Stimulated activated CD4-positive, alpha-beta T cell treated with anti-CD3 and anti-CD28 coated beads, Interleukin-15, amount 100 ng/mL, for 1 hour (primary cell): ENCODE measurements around the gene TMIGD1.
"Not testable (repeated sequence)": the region's sequence is repeated elsewhere in the genome, so short reads cannot be mapped to it uniquely, and the experiment has no call there.

Experiments used
- DNase-seq, 2 donors: peaks; one replicate each; pipeline ENCODE4 v3.0.0-alpha.2; 2020; ENCODE audit warnings: low read depth in 1 of 2, low spot score in 1 of 2

Gene TMIGD1

GRCh38 chr17:30358055-30358760 lies 24.4 kb upstream of the TMIGD1 start:
- DNase-seq, result no peak

GRCh38 chr17:30357476-30357875 lies 23.6 kb upstream of the TMIGD1 start:
- no peak for DNase-seq

- no peak for DNase-seq
These were observed 20.8 kb upstream of the TMIGD1 start for GRCh38 chr17:30354701-30355100.

- no peak for DNase-seq
These were observed 18.5 kb upstream of the TMIGD1 start for GRCh38 chr17:30352240-30352814.

GRCh38 chr17:30351735-30352134 lies 17.9 kb upstream of the TMIGD1 start:
- DNase-seq, result no peak

- not testable (repeated sequence) for DNase-seq
These were observed 17.4 kb upstream of the TMIGD1 start for GRCh38 chr17:30351263-30351662.

- no peak for DNase-seq
These were observed 15.4 kb upstream of the TMIGD1 start for GRCh38 chr17:30349252-30349651.

- DNase-seq, result no peak
These were observed 13.6 kb upstream of the TMIGD1 start for GRCh38 chr17:30347488-30347887.

- DNase-seq, result no peak
These were observed 12.5 kb upstream of the TMIGD1 start for GRCh38 chr17:30346221-30346795.

- DNase-seq, result no peak
These were observed 11.7 kb upstream of the TMIGD1 start for GRCh38 chr17:30345527-30346075.

- no peak for DNase-seq
These were observed 11.2 kb upstream of the TMIGD1 start for GRCh38 chr17:30345089-30345433.

- no peak for DNase-seq
These were observed 10.6 kb upstream of the TMIGD1 start for GRCh38 chr17:30344283-30345088.

- no peak for DNase-seq
These were observed 9.9 kb upstream of the TMIGD1 start for GRCh38 chr17:30343796-30344195.

GRCh38 chr17:30343244-30343643 lies 9.4 kb upstream of the TMIGD1 start:
- not testable (repeated sequence) for DNase-seq

- DNase-seq, result no peak
These were observed 7.9 kb upstream of the TMIGD1 start for GRCh38 chr17:30341703-30342249.

GRCh38 chr17:30340801-30341356 lies 7.0 kb upstream of the TMIGD1 start:
- no peak for DNase-seq

GRCh38 chr17:30339086-30339485 lies 5.2 kb upstream of the TMIGD1 start:
- DNase-seq, result no peak

- DNase-seq, result no peak
These were observed 3.6 kb upstream of the TMIGD1 start for GRCh38 chr17:30337393-30337999.

GRCh38 chr17:30336369-30337171 lies 2.7 kb upstream of the TMIGD1 start:
- peak in 1 of 2 donors; percentile 17 for DNase-seq

GRCh38 chr17:30334421-30334820 lies 564 bp upstream of the TMIGD1 start:
- DNase-seq, result no peak
